Panc1 (cell line): ENCODE measurements around the gene MPV17L.
"Not testable (repeated sequence)": the region's sequence is repeated elsewhere in the genome, so short reads cannot be mapped to it uniquely, and the experiment has no call there.

ENCODE experiments used
- POLR2AphosphoS5 ChIP-seq: IDR thresholded peaks from 2 replicates; pipeline ENCODE4 v1.6.1; 2012; ENCODE audit warnings: mild to moderate bottlenecking, low read depth, low read length, moderate library complexity
- TCF7L2 ChIP-seq: IDR thresholded peaks from 2 replicates; pipeline ENCODE4 v1.6.1; 2011; ENCODE audit warnings: mild to moderate bottlenecking, low read depth, low read length, inconsistent platforms
- TF ChIP-seq, protein P1 (sequence below): fragments of 450-650 bp; IDR thresholded peaks from 2 replicates; pipeline ENCODE4 v1.5.1; 2017; ENCODE audit warnings: mild to moderate bottlenecking
- TF ChIP-seq, protein P2 (sequence below), 2 experiments: IDR thresholded peaks; 2 replicates each; pipeline ENCODE4 v1.6.1; 2011 to 2012; ENCODE audit warnings: low read depth in 2 of 2, control low read depth in 1 of 2, low read length in 1 of 2, mild to moderate bottlenecking in 1 of 2, moderate library complexity in 1 of 2; ENCODE audit not compliant: insufficient read depth in 1 of 2

GRCh38 chr16:15421696-15422095 is 26.1 kb downstream of the MPV17L start:
- TF ChIP-seq, protein P1, sequence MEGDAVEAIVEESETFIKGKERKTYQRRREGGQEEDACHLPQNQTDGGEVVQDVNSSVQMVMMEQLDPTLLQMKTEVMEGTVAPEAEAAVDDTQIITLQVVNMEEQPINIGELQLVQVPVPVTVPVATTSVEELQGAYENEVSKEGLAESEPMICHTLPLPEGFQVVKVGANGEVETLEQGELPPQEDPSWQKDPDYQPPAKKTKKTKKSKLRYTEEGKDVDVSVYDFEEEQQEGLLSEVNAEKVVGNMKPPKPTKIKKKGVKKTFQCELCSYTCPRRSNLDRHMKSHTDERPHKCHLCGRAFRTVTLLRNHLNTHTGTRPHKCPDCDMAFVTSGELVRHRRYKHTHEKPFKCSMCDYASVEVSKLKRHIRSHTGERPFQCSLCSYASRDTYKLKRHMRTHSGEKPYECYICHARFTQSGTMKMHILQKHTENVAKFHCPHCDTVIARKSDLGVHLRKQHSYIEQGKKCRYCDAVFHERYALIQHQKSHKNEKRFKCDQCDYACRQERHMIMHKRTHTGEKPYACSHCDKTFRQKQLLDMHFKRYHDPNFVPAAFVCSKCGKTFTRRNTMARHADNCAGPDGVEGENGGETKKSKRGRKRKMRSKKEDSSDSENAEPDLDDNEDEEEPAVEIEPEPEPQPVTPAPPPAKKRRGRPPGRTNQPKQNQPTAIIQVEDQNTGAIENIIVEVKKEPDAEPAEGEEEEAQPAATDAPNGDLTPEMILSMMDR: not testable (repeated sequence)
- TF ChIP-seq TCF7L2, POLR2AphosphoS5: not testable (repeated sequence)
- TF ChIP-seq, protein P2, sequence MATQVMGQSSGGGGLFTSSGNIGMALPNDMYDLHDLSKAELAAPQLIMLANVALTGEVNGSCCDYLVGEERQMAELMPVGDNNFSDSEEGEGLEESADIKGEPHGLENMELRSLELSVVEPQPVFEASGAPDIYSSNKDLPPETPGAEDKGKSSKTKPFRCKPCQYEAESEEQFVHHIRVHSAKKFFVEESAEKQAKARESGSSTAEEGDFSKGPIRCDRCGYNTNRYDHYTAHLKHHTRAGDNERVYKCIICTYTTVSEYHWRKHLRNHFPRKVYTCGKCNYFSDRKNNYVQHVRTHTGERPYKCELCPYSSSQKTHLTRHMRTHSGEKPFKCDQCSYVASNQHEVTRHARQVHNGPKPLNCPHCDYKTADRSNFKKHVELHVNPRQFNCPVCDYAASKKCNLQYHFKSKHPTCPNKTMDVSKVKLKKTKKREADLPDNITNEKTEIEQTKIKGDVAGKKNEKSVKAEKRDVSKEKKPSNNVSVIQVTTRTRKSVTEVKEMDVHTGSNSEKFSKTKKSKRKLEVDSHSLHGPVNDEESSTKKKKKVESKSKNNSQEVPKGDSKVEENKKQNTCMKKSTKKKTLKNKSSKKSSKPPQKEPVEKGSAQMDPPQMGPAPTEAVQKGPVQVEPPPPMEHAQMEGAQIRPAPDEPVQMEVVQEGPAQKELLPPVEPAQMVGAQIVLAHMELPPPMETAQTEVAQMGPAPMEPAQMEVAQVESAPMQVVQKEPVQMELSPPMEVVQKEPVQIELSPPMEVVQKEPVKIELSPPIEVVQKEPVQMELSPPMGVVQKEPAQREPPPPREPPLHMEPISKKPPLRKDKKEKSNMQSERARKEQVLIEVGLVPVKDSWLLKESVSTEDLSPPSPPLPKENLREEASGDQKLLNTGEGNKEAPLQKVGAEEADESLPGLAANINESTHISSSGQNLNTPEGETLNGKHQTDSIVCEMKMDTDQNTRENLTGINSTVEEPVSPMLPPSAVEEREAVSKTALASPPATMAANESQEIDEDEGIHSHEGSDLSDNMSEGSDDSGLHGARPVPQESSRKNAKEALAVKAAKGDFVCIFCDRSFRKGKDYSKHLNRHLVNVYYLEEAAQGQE (IDR thresholded peaks at IDR 0.05; ENCODE audit: insufficient read depth in 1 of 2, low read depth in 2 of 2, low read length in 1 of 2): not testable (repeated sequence)
